Astrocyte of the spinal cord (primary cell): ENCODE measurements around the gene WDR37.

Source experiments
- DNase-seq: peaks from one replicate; pipeline ENCODE4 v3.0.0; 2011; ENCODE audit warnings: low read depth, low spot score
- H3K4me3 ChIP-seq: 2 replicates; pipeline ENCODE4 v1.5.1; 2011; ENCODE audit warnings: low read depth, mild to moderate bottlenecking, low read length, moderate library complexity
- in situ Hi-C: cut with HindIII; loops from 2 replicates; pipeline ENCODE4 v1.10.0; 2017; ENCODE audit warnings: low sequenced_read_pairs
- TF ChIP-seq, protein P1 (sequence below): IDR thresholded peaks from 2 replicates; pipeline ENCODE4 v1.5.1; 2012; ENCODE audit warnings: low read depth, mild to moderate bottlenecking, low read length, inconsistent platforms

WDR37 gene

DNA sequence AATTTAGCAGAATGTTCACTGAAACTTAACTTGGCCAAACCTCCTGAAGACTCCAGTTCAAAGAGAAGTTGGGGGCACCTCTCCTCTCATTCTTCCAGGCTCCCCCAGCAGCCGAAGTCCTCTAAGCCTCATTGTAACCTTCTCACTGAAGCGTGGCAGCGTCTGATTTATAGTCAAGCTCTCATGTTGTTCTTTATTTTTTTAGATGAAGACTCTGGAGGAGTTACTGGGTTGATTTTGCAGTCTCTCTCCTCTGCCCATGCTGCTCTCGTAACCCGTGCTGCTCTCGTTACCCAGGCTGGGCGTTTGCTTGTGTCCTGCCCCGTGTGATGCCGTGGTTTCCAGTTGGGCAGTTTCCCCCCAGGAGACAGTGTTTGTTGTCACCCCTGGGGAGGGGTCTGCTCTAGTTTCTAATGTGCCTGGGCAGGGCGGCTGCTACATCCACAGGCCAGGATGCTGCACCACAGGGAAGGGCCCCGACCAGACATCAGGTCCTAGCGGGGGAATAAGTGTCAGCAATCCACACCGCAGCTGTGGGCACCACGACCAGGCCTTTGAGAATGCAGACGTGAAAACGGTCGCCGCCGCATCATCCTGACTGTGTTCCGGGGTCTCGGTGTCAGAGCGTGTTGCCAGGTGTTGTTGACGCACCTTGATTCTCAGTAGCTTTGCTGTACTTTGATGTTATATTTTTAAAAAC, 65.2 kb downstream of the WDR37 start:
- H3K4me3 ChIP-seq: no peak overlapping the region
- TF ChIP-seq, protein P1, sequence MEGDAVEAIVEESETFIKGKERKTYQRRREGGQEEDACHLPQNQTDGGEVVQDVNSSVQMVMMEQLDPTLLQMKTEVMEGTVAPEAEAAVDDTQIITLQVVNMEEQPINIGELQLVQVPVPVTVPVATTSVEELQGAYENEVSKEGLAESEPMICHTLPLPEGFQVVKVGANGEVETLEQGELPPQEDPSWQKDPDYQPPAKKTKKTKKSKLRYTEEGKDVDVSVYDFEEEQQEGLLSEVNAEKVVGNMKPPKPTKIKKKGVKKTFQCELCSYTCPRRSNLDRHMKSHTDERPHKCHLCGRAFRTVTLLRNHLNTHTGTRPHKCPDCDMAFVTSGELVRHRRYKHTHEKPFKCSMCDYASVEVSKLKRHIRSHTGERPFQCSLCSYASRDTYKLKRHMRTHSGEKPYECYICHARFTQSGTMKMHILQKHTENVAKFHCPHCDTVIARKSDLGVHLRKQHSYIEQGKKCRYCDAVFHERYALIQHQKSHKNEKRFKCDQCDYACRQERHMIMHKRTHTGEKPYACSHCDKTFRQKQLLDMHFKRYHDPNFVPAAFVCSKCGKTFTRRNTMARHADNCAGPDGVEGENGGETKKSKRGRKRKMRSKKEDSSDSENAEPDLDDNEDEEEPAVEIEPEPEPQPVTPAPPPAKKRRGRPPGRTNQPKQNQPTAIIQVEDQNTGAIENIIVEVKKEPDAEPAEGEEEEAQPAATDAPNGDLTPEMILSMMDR: no peak
- DNase-seq: no peak
- in situ Hi-C loops: no loop called here

DNA sequence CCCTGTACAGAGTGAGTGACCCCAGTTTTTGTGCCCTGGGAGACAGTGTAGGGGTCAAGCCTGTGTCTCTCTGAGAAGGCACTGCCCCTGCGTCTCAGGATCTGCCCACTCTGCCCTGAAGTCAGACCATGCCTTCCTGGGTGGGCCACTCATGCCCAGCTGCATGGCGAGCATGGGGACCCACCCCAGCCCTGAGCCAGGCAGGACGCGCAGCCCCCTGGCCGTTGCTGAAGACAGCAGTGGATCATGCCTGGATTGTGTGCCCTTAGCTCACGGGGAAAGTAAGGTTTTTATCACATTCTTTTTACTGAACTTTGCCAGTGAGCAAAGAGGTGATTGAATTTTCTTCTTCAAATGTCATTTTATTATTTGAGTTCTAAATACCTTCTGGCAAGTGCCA, 66.2 kb downstream of the WDR37 start:
- TF ChIP-seq, protein P1: no peak
- in situ Hi-C loops: no loop called here
- DNase-seq: no peak
- no peak overlapping the region for H3K4me3 ChIP-seq

DNA sequence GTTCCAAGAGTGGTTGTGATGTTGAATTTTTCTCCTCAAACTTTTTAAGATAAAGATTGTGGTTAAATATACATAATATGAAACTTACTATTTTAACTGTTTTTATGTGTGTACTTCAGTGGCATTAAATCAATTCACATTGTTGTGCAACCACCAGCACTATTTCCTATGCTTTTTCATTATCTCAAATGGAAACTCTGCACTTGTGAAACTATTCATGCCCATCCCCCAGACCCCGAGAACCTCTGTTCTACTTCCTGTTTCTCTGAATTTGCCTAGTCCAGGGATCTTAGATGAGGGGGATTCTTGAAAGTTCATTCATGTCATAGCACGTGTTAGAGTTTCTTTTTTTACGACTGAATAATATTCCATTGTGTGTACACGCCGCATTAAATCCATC, 67.0 kb downstream of the WDR37 start:
- no peak for DNase-seq
- TF ChIP-seq, protein P1: no peak
- no peak overlapping the region for H3K4me3 ChIP-seq
- in situ Hi-C loops: no loop called here

DNA sequence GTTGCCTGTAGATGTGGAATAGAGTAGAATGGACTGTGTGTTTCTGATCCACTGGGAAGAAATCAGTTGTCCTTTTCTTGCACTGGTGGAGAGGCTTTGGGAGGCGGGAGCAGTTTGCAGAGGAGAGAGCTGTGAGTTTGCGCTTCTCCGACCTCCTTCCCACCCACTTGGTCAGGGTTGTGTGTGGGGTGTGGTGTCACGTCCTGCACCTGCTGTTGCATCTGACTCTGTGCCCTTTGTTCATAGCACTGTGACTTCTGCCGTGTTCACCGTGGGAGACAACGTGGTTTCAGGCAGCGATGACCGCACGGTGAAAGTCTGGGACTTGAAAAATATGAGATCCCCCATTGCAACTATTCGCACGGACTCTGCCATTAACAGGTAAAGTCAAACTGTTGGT, 67.8 kb downstream of the WDR37 start:
- no peak for DNase-seq
- TF ChIP-seq, protein P1: no peak
- H3K4me3 ChIP-seq: no peak overlapping the region
- in situ Hi-C loops: no loop called here

DNA sequence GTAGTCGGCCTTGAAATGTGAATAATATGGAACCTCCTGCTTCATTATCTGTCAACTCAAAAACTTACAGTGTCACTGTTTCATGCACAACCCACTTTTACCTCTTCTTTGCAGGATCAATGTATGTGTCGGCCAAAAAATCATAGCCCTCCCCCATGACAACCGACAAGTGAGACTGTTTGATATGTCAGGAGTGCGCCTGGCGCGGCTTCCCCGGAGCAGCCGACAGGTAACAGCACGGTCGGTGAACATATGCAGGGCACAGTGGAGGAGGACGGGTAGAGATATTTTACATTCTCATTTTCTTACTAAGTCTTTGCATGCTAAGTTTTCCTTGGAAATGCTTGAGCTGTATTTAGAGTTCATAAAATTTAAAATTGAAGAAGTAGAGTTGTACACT, 68.6 kb downstream of the WDR37 start:
- in situ Hi-C loops: no loop called here
- DNase-seq: no peak
- TF ChIP-seq, protein P1: no peak
- no peak overlapping the region for H3K4me3 ChIP-seq

DNA sequence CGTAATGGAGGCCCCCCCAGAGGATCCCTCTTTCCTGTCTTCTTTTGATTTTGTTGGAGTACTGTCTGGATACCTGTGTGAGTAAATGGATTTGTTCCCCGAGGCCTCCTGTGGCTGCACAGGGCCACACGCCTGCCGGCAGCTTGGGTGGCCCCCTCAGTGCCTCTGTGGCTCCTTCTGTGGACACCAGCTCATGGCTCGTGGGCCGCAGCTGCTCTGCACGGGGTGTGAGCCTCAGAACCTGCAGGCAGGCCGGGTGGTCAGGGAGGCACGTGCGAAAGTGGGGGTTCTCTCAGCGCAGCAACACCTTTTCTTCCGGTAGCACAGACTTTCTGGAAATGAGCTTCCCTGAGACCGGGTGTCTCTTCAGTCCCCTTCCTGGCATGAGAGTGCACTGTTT, 70.3 kb downstream of the WDR37 start:
- in situ Hi-C loops: no loop called here
- no peak overlapping the region for H3K4me3 ChIP-seq
- TF ChIP-seq, protein P1: no peak
- DNase-seq: no peak

DNA sequence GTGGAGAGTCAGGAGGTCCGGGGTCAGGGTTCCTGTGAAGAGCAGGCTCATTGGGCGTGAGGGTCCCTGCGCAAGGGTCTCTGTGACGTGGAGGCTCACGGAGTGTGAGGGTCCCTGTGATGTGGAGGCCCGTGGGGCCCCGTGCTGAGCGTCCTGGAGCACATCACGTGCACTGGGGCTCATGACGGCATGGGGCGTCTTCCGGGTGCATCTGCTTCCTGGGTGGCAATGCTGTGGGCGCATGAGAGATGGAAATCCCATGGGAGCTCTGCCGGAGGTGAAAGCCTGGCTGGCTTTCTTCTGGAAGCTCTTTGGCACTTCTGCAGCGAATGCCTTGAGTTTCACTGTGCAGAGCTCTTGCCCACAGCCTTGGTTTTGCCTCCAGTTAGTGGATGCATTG, 71.4 kb downstream of the WDR37 start:
- in situ Hi-C loops: no loop called here
- no peak for DNase-seq
- H3K4me3 ChIP-seq: no peak overlapping the region
- TF ChIP-seq, protein P1: no peak
